Stomach (tissue), 4 donors: ENCODE measurements around the gene EXOC1L.

Source experiments
- CTCF ChIP-seq, 7 experiments: fragments of 450-650 bp in 4 of 7; fragments of 200-600 bp in 3 of 7; sonication (generic) in 3 of 7; IDR thresholded peaks; one replicate each; pipeline ENCODE4 v1.5.1; 2016 to 2019; ENCODE audit warnings: antibody characterized with exemption in 7 of 7, control low read depth in 2 of 7, mild to moderate bottlenecking in 1 of 7
- POLR2A ChIP-seq, 4 donors: fragments of 450-650 bp; IDR thresholded peaks; one replicate each; pipeline ENCODE4 v1.6.1; 2016; ENCODE audit warnings: antibody characterized with exemption in 4 of 4, control low read depth in 2 of 4, mild to moderate bottlenecking in 1 of 4, moderate library complexity in 1 of 4

- TF ChIP-seq CTCF (IDR thresholded peaks at IDR 0.05) (no peak), POLR2A (IDR thresholded peaks at IDR 0.05) (no peak)
These were observed 24.2 kb upstream of the EXOC1L start for GRCh38 chr4:55795341-55795740.
